CD4-positive, alpha-beta T cell treated with Interleukin-12 subunit alpha and Interleukin-12 subunit beta, for 1 hour (primary cell): ENCODE measurements around the gene MINPP1.
"Not testable (repeated sequence)": the region's sequence is repeated elsewhere in the genome, so short reads cannot be mapped to it uniquely, and the experiment has no call there.

Experiments used
- DNase-seq: peaks from one replicate; pipeline ENCODE4 v3.0.0-alpha.2; 2020

The MINPP1 gene, protein sequence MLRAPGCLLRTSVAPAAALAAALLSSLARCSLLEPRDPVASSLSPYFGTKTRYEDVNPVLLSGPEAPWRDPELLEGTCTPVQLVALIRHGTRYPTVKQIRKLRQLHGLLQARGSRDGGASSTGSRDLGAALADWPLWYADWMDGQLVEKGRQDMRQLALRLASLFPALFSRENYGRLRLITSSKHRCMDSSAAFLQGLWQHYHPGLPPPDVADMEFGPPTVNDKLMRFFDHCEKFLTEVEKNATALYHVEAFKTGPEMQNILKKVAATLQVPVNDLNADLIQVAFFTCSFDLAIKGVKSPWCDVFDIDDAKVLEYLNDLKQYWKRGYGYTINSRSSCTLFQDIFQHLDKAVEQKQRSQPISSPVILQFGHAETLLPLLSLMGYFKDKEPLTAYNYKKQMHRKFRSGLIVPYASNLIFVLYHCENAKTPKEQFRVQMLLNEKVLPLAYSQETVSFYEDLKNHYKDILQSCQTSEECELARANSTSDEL

DNA sequence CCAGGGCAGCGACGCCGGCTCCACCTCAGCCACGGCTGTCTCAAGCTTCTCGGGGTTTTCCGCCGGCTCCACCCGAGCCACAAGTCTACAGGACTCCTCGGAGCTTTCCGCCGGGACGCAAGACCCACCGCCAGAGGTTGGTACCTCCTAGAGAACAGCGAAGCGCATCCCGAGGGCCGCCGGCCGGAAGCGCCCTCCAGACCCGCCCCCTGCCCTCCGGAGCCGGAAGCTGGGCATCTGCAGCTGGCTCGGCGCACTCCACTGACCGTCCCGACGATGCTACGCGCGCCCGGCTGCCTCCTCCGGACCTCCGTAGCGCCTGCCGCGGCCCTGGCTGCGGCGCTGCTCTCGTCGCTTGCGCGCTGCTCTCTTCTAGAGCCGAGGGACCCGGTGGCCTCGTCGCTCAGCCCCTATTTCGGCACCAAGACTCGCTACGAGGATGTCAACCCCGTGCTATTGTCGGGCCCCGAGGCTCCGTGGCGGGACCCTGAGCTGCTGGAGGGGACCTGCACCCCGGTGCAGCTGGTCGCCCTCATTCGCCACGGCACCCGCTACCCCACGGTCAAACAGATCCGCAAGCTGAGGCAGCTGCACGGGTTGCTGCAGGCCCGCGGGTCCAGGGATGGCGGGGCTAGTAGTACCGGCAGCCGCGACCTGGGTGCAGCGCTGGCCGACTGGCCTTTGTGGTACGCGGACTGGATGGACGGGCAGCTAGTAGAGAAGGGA, at the start of gene MINPP1:
TSS of gene MINPP1 (plus strand) at position 254 of the 726 bp plus-strand sequence. CDS start at position 277, 23 bp downstream.
- peak; percentile 65 for DNase-seq

DNA sequence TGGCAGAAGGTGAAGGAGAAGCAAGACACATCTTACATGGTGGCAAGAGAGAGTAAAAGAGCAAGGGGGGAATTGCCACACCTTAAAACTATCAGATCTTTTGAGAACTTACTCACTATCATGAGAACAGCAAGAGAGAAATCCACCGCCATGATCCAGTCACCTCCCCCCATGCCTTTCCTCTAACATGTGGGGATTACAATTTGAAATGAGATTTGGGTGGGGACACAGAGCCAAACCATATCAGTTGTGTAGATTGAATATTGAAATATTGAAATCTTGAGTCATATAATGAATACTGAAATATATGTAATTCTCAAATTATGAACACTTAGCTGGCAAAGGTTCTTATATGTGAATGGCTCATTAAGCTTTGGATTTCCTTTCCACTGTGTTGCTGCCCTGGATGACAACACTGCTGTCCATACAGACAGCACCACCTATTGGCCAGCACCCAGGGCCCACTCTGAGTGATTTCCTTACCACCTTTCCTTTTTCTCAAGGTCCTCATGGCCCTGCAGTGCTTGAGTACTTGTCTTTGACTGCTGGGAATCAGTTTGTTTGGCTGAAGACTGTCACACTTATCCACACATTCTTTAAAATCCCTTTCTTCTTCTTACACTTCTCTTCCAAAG, 48.0 kb upstream of the MINPP1 start:
- not testable (repeated sequence) for DNase-seq

DNA sequence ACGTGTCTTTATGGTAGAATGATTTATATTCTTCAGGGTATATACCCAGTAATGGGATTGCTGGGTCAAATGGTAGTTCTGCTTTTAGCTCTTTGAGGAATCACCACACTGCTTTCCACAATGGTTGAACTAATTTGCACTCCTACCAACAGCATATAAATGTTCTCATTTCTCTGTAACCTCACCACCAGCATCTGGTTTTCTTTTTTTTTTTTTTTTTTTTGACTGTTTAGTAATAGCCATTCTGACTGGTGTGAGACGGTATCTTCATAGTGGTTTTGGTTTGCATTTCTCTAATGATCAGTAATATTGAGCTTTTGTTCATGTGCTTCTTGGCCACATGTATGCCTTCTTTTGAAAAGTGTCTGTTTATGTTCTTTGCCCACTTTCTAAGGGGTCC, 42.9 kb upstream of the MINPP1 start:
- not testable (repeated sequence) for DNase-seq

DNA sequence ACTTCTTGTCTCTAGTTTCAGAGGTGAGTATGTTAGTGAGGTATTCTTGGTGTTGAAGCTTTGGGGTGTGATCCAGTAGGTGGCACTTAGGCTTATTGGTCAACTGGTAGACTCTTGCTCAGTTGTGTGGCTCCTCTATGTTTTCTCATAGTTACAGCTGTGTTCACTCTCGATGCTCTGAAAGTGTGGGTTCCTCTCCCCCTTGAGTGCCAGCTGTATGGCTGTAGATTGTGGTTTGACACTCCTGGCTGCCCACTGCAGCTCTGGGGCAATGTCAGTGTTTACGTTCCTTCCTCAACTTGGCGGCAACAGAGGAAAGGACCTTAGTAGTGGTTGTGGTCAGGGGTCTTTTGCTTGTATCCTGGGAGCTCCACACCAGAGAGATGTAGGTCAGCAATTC, 37.8 kb upstream of the MINPP1 start:
- DNase-seq: not testable (repeated sequence)

DNA sequence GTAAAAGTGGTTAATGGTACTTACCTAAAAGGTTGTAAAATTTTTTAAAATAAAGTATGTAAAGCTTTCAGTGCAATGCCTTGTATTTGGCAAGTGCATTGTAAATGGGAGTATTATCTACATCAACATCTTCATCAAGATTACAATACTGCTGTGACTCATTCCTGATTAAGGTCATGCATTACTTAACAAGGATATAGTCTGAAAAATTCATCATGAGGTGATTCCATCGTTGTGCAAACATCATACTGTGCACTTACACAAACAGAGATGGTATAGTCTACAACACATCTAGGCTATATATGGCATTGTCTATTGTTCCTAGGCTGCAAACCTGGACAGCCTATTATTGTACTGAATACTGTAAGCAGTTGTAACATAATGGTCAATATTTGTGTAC, 16.0 kb upstream of the MINPP1 start:
- DNase-seq: not testable (repeated sequence)

DNA sequence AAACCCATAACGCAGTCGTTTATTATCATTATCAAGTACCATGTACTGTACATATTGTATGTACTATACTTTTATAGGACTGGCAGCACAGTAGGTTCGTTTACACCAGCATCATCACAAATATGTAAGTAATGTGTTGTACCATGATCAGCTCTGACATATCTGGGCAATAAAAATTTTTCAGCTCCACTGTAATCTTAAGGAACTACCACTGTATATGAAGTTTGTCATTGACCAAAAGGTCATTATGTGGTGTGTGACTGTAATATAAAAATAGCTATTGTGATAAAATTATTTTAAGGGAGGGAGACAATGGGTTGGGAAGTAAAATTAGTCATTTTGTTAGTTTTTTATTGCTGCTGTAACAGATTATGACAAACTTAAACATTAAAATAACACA, 14.4 kb upstream of the MINPP1 start:
- not testable (repeated sequence) for DNase-seq

DNA sequence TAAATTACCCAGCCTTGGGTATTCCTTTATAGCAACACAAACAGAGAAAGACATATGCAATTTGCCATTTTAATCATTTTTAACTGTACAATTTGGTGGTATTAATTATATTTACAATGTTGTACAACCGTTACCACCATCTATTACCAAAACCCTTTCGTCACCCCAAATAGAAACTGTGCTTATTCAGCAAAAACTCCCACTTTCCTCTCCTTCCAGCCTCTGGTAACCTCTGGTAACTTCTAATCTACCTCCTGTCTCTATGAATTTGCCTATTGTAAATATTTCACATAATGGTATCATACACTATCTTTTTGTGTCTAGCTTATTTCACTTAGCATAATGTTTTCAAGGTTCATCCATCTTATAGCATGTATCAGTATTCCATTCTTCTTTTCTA, 12.2 kb upstream of the MINPP1 start:
- not testable (repeated sequence) for DNase-seq

DNA sequence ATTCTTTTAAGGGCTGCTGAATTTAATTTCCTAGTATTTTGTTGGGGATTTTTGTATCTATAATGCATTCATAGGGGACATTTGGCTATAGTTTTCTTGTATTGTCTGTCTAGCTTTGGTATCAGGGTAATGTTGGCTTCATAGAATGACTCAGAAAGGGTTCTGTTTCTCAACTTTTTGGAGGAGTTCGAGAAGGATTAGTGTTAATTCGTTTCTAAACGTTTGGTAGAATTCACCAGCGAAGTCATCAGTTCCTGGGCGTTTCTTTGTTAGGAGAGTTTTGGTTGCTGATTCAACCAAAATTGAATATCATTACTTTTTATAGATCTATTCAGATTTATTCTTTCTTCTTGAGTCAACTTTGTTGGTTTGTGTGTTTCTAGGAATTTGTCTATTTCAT, 9.2 kb upstream of the MINPP1 start:
- not testable (repeated sequence) for DNase-seq

DNA sequence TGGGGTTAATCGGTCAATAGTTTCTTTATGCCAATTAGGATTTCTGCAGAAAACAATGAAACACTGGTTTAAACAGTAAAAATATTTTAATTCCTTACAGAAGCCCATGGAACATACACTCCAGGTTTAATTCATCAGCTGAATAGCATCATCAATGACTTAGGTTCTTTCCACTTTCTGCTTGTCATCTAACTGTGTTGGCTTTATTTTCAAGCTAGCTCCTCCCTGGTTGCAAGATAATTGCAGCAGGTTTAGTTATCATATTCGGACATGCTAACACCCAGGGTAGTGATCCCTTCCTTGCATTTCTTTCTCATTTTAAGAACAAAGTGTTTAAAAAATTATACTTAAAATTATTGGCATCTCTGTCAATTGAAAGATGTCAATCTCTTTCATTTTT, 7.3 kb upstream of the MINPP1 start:
- not testable (repeated sequence) for DNase-seq

DNA sequence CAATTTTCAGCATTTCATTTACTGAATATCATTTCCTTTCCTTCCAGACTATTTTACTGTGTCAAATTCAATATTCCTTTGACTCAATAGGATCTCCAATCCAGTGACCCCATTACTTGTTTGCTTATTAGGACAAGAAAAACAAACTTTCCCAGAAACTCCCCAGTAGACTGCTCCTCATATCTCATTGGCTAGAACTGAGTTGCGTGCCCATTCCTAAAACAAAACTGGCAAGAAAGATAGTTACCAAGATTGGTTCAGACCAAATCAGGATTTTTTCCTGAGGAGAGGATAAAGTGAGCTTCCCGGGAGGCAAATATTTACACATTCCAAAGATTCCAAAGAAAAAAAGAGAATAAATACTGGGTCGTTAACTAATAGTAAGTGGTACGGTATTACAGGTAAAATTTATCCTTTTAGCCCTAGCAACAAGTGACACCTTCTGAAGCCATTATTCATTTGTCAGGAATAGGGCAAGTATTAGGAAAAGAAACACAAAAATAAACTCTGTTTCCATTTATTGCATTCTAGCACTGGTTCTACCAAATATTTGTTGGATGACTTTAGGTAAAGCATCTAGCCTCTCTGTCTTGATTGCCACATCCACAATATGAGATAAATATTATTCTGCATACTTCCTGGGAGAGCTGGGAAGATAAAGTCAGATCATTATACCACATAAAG, 6.4 kb upstream of the MINPP1 start:
- DNase-seq: not testable (repeated sequence)

DNA sequence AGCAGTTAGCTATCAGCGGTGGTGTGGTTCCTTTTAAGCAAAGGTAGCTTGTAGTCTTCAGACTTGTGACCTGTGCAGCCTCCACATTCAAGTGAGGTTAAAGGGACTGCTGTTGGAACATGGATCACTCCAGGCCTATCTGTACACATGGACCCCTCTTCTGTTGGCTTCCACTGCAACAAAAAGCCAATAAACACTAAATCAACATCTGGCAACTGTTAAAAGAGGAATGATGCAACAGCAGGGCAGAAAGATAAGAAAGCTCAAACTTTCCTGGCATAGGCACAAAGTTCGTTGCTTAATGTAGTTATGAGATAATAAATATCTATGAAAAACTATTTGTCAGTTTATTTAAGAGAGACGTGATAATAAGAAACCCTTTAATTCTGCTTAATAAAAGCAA, 4.0 kb upstream of the MINPP1 start:
- no peak for DNase-seq

DNA sequence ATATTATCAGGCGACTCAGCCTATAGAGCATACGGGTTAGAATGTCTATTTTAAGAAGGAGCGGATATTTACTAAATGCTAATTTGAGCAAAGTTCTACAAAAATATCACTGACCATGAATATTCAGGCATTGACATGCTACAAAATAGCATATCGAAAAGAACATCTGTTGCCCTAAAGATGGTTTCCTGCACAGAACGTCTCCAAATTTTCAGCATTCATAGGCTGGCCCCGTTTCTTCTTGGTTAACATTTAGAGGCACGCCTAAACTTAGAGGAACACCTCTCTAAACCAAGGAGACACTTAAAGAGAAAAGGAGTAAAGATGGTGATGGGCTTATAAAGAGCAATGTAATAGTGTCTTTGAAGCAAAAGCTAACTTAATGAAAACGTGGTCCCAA, 1.3 kb upstream of the MINPP1 start:
- no peak for DNase-seq

DNA sequence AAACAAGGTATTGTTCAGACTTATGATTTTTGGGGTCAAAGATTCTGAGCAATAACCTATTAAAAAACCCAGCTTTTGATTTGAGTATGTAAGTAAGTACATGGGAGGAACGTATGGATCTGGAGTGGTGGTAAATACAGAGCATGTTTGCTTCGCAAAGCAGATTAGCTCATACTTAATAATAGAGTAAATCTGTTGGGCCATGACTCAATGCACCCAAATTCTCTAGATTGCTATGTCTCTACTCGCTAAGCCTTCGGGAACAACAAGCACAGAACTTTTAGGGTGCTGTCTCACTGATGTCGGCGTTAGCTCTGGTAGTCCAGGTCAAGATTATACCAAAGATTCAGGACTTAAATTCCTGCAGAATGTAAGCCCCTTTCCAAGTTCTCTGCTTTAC, 807 bp upstream of the MINPP1 start:
- DNase-seq: no peak

DNA sequence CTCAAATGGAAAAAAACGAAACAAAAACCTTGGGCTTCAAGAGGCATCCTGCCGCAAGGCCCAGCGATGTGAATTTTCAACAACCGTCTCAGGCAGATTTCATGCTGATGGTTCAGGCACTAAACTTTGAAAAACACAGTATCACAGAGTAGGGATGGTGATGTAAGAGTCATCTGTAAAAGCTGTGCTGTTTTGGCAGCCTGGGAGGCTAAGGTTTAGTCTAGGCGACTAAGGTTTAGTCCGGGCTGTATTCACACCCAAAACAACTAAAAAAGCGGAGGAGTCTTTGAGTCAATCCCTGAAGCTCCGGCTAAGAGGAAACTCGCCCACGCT, 420 bp upstream of the MINPP1 start:
- no peak for DNase-seq

DNA sequence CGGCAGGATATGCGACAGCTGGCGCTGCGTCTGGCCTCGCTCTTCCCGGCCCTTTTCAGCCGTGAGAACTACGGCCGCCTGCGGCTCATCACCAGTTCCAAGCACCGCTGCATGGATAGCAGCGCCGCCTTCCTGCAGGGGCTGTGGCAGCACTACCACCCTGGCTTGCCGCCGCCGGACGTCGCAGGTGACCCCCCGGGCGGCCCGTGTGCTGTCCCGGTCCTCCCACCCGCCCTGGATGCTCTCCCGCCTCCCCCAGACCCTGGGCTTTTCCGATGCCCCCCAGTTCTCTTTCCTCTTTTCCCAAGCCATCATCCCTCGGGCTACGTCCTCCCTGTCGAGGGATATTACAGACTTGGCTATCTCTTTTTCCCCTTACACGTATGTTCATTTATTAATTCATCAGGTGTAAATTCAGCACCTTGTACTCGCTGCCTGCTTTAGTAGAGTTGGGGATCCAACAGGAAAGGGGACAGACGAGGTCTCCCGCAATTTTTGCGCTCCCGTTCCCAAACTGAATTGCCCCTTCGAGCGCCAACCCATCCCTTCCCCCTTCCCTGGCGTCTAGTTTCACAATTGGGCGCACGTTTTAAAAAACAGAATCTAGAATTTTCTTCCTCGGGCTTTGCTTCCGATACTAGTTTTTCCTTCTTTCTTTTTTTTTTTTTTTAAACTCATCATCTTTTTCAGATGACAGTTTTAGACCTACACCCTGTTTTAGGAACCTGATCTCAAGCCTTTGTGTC, 846 bp downstream of the MINPP1 start:
- peak; percentile 28 for DNase-seq

DNA sequence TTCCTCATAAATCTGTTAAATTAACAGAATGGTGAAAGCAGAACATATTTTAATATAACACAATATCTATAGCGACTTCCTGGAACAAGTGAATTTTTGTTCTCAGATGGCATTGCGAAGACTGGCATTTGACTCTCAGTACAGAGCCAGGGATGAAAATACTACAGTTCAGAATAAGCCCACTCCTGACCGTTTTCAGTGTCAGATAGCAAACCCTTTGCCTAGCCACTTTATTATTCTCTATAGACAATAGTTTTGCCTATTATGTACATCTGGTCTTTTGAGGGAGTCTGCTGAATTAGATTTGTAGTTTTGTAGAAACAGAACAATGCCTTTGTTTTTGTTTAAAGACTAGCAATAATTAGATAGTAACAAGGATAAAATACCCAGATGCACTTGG, 2.3 kb downstream of the MINPP1 start:
- DNase-seq: no peak

DNA sequence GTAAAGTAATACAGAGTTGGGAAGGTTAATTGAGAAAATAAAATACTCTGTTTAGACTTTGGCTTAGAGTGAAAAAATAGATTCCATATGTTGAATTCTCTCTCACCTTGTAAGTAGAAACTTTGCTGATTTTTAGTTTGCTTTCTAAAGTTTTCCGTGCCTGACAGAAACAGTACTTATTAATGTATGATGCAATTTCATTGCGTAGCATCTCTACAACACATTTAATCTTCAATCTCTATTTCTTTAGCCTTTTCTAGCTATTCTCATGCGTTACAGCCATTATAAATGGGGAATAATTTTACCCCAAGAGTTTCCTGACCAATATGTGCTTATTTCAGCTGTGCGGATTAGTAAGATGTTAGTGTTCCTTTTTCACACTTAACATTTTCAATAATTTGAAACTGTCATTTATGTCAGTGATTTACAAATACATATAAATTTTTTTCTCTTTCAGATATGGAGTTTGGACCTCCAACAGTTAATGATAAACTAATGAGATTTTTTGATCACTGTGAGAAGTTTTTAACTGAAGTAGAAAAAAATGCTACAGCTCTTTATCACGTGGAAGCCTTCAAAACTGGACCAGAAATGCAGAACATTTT, 3.3 kb downstream of the MINPP1 start:
- no peak for DNase-seq

DNA sequence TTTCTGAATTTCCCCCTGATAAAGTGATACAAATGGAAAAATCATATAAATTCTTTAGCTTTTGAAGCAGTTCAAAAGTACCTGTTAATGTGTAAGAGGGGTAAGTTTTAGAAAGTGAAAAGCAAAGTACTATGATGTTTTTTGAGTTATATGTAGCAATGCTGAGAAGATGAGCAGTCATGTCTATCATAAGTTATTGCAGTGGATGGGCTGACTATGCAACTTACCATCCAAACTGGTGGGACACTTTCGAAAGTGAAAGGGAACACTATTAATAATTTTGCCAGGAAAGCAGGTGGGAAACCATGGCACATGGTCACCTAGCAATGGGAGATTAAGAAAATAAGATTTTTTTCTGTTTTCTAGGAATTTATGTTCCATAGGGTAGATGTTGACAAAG, 4.1 kb downstream of the MINPP1 start:
- no peak for DNase-seq

DNA sequence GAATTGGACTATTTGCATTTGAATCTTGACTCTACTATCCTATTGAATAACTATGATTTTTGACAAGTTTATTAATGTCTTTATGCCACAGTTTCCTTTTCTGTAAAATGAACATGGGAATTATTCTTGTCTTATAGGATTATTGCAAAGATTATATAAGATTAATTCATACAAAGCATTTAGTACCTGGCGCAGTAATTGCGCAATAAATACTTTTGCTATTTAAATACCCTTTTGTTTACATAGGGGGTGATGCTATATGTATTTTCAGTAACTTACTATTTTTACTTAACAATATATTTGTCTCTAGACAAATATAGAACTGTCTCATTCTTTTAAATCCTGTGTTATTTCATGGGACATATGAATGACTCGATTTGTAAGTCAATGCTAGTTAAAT, 5.3 kb downstream of the MINPP1 start:
- no peak for DNase-seq

DNA sequence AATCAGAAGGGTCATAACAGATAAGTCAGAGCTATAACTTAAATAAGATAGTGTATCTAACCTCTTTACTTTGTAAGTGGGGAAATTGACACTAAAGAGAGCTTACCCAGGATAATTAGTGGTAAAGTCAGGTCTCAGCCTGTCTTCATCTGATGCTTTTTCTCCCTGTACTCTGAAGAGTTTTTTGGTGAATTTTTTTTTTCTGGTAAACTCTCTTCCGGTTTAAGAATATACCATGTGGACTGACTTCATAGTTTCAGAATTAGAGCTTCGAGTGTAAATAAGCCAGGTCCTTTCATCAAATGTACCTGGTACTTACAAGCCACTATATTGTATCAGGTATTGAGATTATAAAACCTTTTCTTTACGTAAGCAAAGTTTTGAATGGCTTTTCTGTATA, 6.8 kb downstream of the MINPP1 start:
- no peak for DNase-seq

DNA sequence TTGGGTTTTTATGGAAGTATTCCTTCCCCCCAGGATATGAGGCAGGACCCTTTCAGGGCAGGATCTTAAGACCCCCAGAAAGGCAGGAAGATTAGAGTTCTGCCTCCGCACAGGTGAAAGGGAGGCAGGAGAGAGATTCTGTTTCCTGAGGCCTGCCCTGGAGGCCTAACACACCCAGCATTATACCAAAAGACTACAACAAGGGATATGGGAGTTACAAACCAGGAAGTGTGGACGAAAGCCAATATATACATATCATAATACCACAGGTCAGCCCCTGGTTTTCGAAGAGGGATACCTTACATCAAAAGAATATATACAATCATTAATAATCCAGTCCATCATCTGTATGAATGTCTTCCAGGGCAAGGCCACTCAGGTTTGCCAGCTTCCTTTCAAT, 14.2 kb downstream of the MINPP1 start:
- no peak for DNase-seq

DNA sequence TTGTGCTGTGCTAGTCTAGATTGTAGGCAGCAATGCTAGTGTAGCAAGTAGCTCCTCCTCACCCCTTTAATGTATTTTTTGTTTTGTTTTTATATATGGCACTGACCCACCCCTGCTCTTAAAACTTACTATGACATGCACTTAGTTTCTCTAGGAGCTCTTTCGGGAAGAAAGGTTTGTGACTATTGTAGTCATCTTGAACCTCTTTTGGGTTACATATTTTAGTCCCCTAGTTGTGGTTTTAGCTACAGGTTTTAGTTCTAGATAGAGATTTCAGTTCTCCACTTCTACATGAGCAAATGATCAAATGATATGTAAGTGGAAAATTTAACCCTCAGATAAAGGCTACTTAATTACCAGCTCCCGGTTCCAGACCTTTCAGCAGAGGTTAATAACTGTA, 14.9 kb downstream of the MINPP1 start:
- DNase-seq: no peak
